ENCODE results near the gene IGSF21.

The IGSF21 gene

GRCh38 chr1:18304151-18304869 lies 196.7 kb downstream of the IGSF21 start:
- no peak for DNase-seq

- no peak for DNase-seq
Observed at GRCh38 chr1:18305182-18305795, 197.7 kb downstream of the IGSF21 start.

- no peak for DNase-seq
Observed at GRCh38 chr1:18307329-18307898, 199.8 kb downstream of the IGSF21 start.

- no peak for DNase-seq
Observed at GRCh38 chr1:18309552-18310155, 202.1 kb downstream of the IGSF21 start.

- no peak for DNase-seq
Observed at GRCh38 chr1:18312961-18313360, 205.4 kb downstream of the IGSF21 start.

- DNase-seq = no peak
Observed at GRCh38 chr1:18313523-18313922, 205.9 kb downstream of the IGSF21 start.

GRCh38 chr1:18314399-18314798 lies 206.8 kb downstream of the IGSF21 start:
- no peak for DNase-seq

GRCh38 chr1:18315449-18315848 lies 207.9 kb downstream of the IGSF21 start:
- DNase-seq = no peak

- DNase-seq = no peak
Observed at GRCh38 chr1:18316764-18317163, 209.2 kb downstream of the IGSF21 start.

GRCh38 chr1:18319099-18319498 lies 211.5 kb downstream of the IGSF21 start:
- DNase-seq = no peak

- DNase-seq = no peak
Observed at GRCh38 chr1:18320051-18320450, 212.5 kb downstream of the IGSF21 start.

- peak; percentile 48 for DNase-seq
Observed at GRCh38 chr1:18322368-18323032, 214.9 kb downstream of the IGSF21 start.

- no peak for DNase-seq
Observed at GRCh38 chr1:18323259-18323658, 215.7 kb downstream of the IGSF21 start.

GRCh38 chr1:18324246-18324645 lies 216.6 kb downstream of the IGSF21 start:
- no peak for DNase-seq

GRCh38 chr1:18325136-18325535 lies 217.5 kb downstream of the IGSF21 start:
- no peak for DNase-seq

- DNase-seq = no peak
Observed at GRCh38 chr1:18326211-18326897, 218.8 kb downstream of the IGSF21 start.

GRCh38 chr1:18327650-18328049 lies 220.1 kb downstream of the IGSF21 start:
- no peak for DNase-seq

GRCh38 chr1:18328803-18329202 lies 221.2 kb downstream of the IGSF21 start:
- no peak for DNase-seq

GRCh38 chr1:18329469-18330253 lies 222.1 kb downstream of the IGSF21 start:
- no peak for DNase-seq

- DNase-seq = no peak
Observed at GRCh38 chr1:18332576-18332975, 225.0 kb downstream of the IGSF21 start.

- DNase-seq = no peak
Observed at GRCh38 chr1:18333220-18333619, 225.6 kb downstream of the IGSF21 start.

- no peak for DNase-seq
Observed at GRCh38 chr1:18336801-18337200, 229.2 kb downstream of the IGSF21 start.
